Activated T-cell treated with anti-CD3 and anti-CD28 coated beads, Interleukin-2, amount 50 U/mL, for 72 hours (primary cell): ENCODE measurements around the gene TMEM91. TPM values are rescaled to one million over a fixed set of nuclear protein-coding genes. Genes with fewer than 3 reads are reported as not detected.
"Not testable (repeated sequence)": the region's sequence is repeated elsewhere in the genome, so short reads cannot be mapped to it uniquely, and the experiment has no call there.

ENCODE experiments used
- ATAC-seq, 2 donors: fragments of 150-1000 bp; cut with Tn5 transposase; replicated peaks in 1 of 2; 2 replicates each; pipeline ENCODE4 v1.10.0; 2021; ENCODE audit warnings: moderate library complexity in 2 of 2, mild to moderate bottlenecking in 1 of 2
- DNase-seq, 2 donors: peaks; one replicate each; pipeline ENCODE4 v3.0.0; 2021 to 2022; ENCODE audit warnings: mixed read lengths in 1 of 2
- H3K27ac Mint-ChIP-seq: one replicate; pipeline ENCODE4 v1.8.0; 2022; ENCODE audit warnings: mild to moderate bottlenecking, moderate library complexity, mixed read lengths
- H3K27me3 Mint-ChIP-seq: one replicate; pipeline ENCODE4 v1.8.0; 2022; ENCODE audit warnings: low read depth, mixed read lengths
- H3K36me3 Mint-ChIP-seq, 2 donors: one replicate each; pipeline ENCODE4 v1.8.0; 2022; ENCODE audit warnings: mixed read lengths in 2 of 2, mild to moderate bottlenecking in 1 of 2; ENCODE audit not compliant: insufficient read depth in 2 of 2
- H3K4me1 Mint-ChIP-seq: one replicate; pipeline ENCODE4 v1.8.0; 2022; ENCODE audit warnings: low read depth, mixed read lengths
- H3K4me3 Mint-ChIP-seq, 2 donors: one replicate each; pipeline ENCODE4 v1.8.0; 2022; ENCODE audit warnings: mild to moderate bottlenecking in 2 of 2, mixed read lengths in 2 of 2, moderate library complexity in 2 of 2
- H3K9me3 Mint-ChIP-seq, 2 donors: one replicate each; pipeline ENCODE4 v1.8.0; 2022; ENCODE audit warnings: mixed read lengths in 2 of 2
- total RNA-seq, 2 donors: library from RNA; stranded (reverse); gene quantifications; one replicate each; pipeline ENCODE4 v1.2.3, GENCODE V29; 2022

TMEM91 gene
- total RNA-seq, 2 donors from 2014 or later, result 12.3 to 12.8 TPM

- Mint-ChIP-seq H3K27me3 (no peaks in the 10 kb centered on the region), H3K4me1 (peaks cover 47% of the 10 kb centered on the region), H3K4me3 (peak overlapping the region; percentile 99 to 100), H3K27ac (peak overlapping the region; percentile 99), H3K9me3 (no peaks in the 10 kb centered on the region), H3K36me3 (no peaks in the 10 kb centered on the region)
- DNase-seq (no peak), ATAC-seq (no peak)
These were observed 22.8 kb downstream of the TMEM91 start for GRCh38 chr19:41399091-41399490.

GRCh38 chr19:41399525-41399924 lies 23.2 kb downstream of the TMEM91 start:
- Mint-ChIP-seq H3K27me3 (no peaks in the 10 kb centered on the region), H3K4me1 (peaks cover 47% of the 10 kb centered on the region), H3K36me3 (no peaks in the 10 kb centered on the region), H3K9me3 (no peaks in the 10 kb centered on the region), H3K4me3 (peak overlapping the region; percentile 1 to 99), H3K27ac (no peak overlapping the region)
- no peak for DNase-seq
- no peak for ATAC-seq

GRCh38 chr19:41401483-41401882 lies 25.1 kb downstream of the TMEM91 start:
- Mint-ChIP-seq H3K36me3 (no peaks in the 10 kb centered on the region), H3K4me3 (no peak overlapping the region), H3K9me3 (no peaks in the 10 kb centered on the region), H3K27ac (no peak overlapping the region), H3K4me1 (peaks cover 32% of the 10 kb centered on the region), H3K27me3 (no peaks in the 10 kb centered on the region)
- DNase-seq (no peak), ATAC-seq (no peak)

- Mint-ChIP-seq H3K4me1 (peaks cover 29% of the 10 kb centered on the region), H3K36me3 (no peaks in the 10 kb centered on the region), H3K9me3 (no peaks in the 10 kb centered on the region), H3K27ac (no peak overlapping the region), H3K4me3 (no peak overlapping the region), H3K27me3 (no peaks in the 10 kb centered on the region)
- ATAC-seq (no peak), DNase-seq (no peak)
These were observed 25.7 kb downstream of the TMEM91 start for GRCh38 chr19:41402010-41402409.

- H3K27me3 Mint-ChIP-seq, result no peaks in the 10 kb centered on the region
- no peak overlapping the region for H3K4me3 Mint-ChIP-seq
- H3K27ac Mint-ChIP-seq, result no peak overlapping the region
- H3K4me1 Mint-ChIP-seq, result peaks cover 22% of the 10 kb centered on the region
- no peak for DNase-seq
- no peak for ATAC-seq
- H3K9me3 Mint-ChIP-seq, result no peaks in the 10 kb centered on the region
- H3K36me3 Mint-ChIP-seq, result no peaks in the 10 kb centered on the region
These were observed 27.0 kb downstream of the TMEM91 start for GRCh38 chr19:41403181-41403970.

- no peak overlapping the region for H3K27ac Mint-ChIP-seq
- H3K4me3 Mint-ChIP-seq, result no peak overlapping the region
- H3K9me3 Mint-ChIP-seq, result no peaks in the 10 kb centered on the region
- ATAC-seq (no peak), DNase-seq (no peak)
- H3K4me1 Mint-ChIP-seq, result peaks cover 22% of the 10 kb centered on the region
- H3K27me3 Mint-ChIP-seq, result no peaks in the 10 kb centered on the region
- H3K36me3 Mint-ChIP-seq, result no peaks in the 10 kb centered on the region
These were observed 29.4 kb downstream of the TMEM91 start for GRCh38 chr19:41405776-41406175.

- DNase-seq (no peak), ATAC-seq (no peak)
- Mint-ChIP-seq H3K27ac (no peak overlapping the region), H3K4me3 (no peak overlapping the region), H3K36me3 (no peaks in the 10 kb centered on the region), H3K4me1 (peaks cover 15% of the 10 kb centered on the region), H3K27me3 (no peaks in the 10 kb centered on the region), H3K9me3 (no peaks in the 10 kb centered on the region)
These were observed 30.9 kb downstream of the TMEM91 start for GRCh38 chr19:41407271-41407670.

- Mint-ChIP-seq H3K36me3 (no peaks in the 10 kb centered on the region), H3K4me1 (peaks cover 10% of the 10 kb centered on the region), H3K27ac (no peak overlapping the region), H3K27me3 (no peaks in the 10 kb centered on the region), H3K4me3 (no peak overlapping the region), H3K9me3 (no peaks in the 10 kb centered on the region)
- DNase-seq (no peak), ATAC-seq (no peak)
These were observed 31.9 kb downstream of the TMEM91 start for GRCh38 chr19:41408256-41408655.

GRCh38 chr19:41408846-41409245 lies 32.5 kb downstream of the TMEM91 start:
- ATAC-seq, H3K27ac Mint-ChIP-seq, H3K27me3 Mint-ChIP-seq, H3K9me3 Mint-ChIP-seq, H3K36me3 Mint-ChIP-seq, DNase-seq, H3K4me3 Mint-ChIP-seq: not testable (repeated sequence)
- peaks cover 10% of the 10 kb centered on the region for H3K4me1 Mint-ChIP-seq

- H3K27me3 Mint-ChIP-seq, result no peaks in the 10 kb centered on the region
- H3K36me3 Mint-ChIP-seq, result peaks cover 0 to 2% of the 10 kb centered on the region in 2 donors
- no peaks in the 10 kb centered on the region for H3K9me3 Mint-ChIP-seq
- no peak overlapping the region for H3K4me3 Mint-ChIP-seq
- ATAC-seq, result no peak
- DNase-seq, result no peak
- H3K4me1 Mint-ChIP-seq, result peaks cover 10% of the 10 kb centered on the region
- no peak overlapping the region for H3K27ac Mint-ChIP-seq
These were observed 33.0 kb downstream of the TMEM91 start for GRCh38 chr19:41409288-41409687.

GRCh38 chr19:41410336-41411054 lies 34.2 kb downstream of the TMEM91 start:
- H3K36me3 Mint-ChIP-seq, result peaks cover 0 to 6% of the 10 kb centered on the region in 2 donors
- no peak for ATAC-seq

GRCh38 chr19:41411100-41411967 lies 35.0 kb downstream of the TMEM91 start:
- Mint-ChIP-seq H3K36me3 (peaks cover 0 to 6% of the 10 kb centered on the region in 2 donors), H3K9me3 (no peaks in the 10 kb centered on the region), H3K27ac (no peak overlapping the region), H3K4me1 (peaks cover 10% of the 10 kb centered on the region), H3K4me3 (no peak overlapping the region), H3K27me3 (no peaks in the 10 kb centered on the region)
- DNase-seq, result no peak
- no peak for ATAC-seq

More at GRCh38 chr19:41410336-41411054, 34.2 kb downstream of the TMEM91 start:
- peaks cover 10% of the 10 kb centered on the region for H3K4me1 Mint-ChIP-seq
- no peaks in the 10 kb centered on the region for H3K27me3 Mint-ChIP-seq
- H3K9me3 Mint-ChIP-seq, result no peaks in the 10 kb centered on the region
- no peak overlapping the region for H3K4me3 Mint-ChIP-seq
- H3K27ac Mint-ChIP-seq, result no peak overlapping the region
- no peak for DNase-seq

GRCh38 chr19:41411968-41412265 lies 35.6 kb downstream of the TMEM91 start:
- Mint-ChIP-seq H3K27me3 (no peaks in the 10 kb centered on the region), H3K4me3 (no peak overlapping the region), H3K4me1 (peaks cover 10% of the 10 kb centered on the region), H3K27ac (no peak overlapping the region), H3K9me3 (no peaks in the 10 kb centered on the region), H3K36me3 (peaks cover 0 to 6% of the 10 kb centered on the region in 2 donors)
- DNase-seq, result no peak
- ATAC-seq, result no peak
